IPS-18a (cell line): Measurements from ENCODE around the gene DDR1.
"Not testable (repeated sequence)": the region's sequence is repeated elsewhere in the genome, so short reads cannot be mapped to it uniquely, and the experiment has no call there.

ENCODE experiments used
- H3K27ac ChIP-seq: one replicate; pipeline ENCODE4 v1.5.1; 2013; ENCODE audit warnings: low read length
- H3K27me3 ChIP-seq: one replicate; pipeline ENCODE4 v1.6.1; 2013; ENCODE audit warnings: mild to moderate bottlenecking, low read length; ENCODE audit not compliant: control insufficient read depth, insufficient read depth
- H3K36me3 ChIP-seq: one replicate; pipeline ENCODE4 v1.6.1; 2013; ENCODE audit warnings: low read depth, low read length; ENCODE audit not compliant: control insufficient read depth
- H3K4me1 ChIP-seq: one replicate; pipeline ENCODE4 v1.6.1; 2013; ENCODE audit warnings: low read depth, low read length; ENCODE audit not compliant: control insufficient read depth
- H3K4me3 ChIP-seq: one replicate; pipeline ENCODE4 v1.5.1; 2013; ENCODE audit warnings: low read length
- H3K9ac ChIP-seq: one replicate; pipeline ENCODE4 v1.6.1; 2013; ENCODE audit warnings: mild to moderate bottlenecking, low read length, moderate library complexity
- H3K9me3 ChIP-seq: one replicate; pipeline ENCODE4 v1.6.1; 2013; ENCODE audit warnings: low read depth, low read length; ENCODE audit not compliant: control insufficient read depth

The DDR1 gene

GRCh38 chr6:30855429-30856075, 28.8 kb upstream of the DDR1 start:
- Histone ChIP-seq H3K27ac (no peak overlapping the region), H3K36me3 (no peaks in the 10 kb centered on the region), H3K4me3 (no peak overlapping the region), H3K4me1 (peaks cover 7% of the 10 kb centered on the region), H3K27me3 (no peaks in the 10 kb centered on the region), H3K9me3 (peaks cover 15% of the 10 kb centered on the region), H3K9ac (no peak overlapping the region)

GRCh38 chr6:30857112-30857511, 27.2 kb upstream of the DDR1 start:
- peaks cover 8% of the 10 kb centered on the region for H3K9me3 ChIP-seq
- no peak overlapping the region for H3K4me3 ChIP-seq
- H3K27ac ChIP-seq, result no peak overlapping the region

GRCh38 chr6:30857549-30857948, 26.8 kb upstream of the DDR1 start:
- Histone ChIP-seq H3K4me3 (no peak overlapping the region), H3K27me3 (no peaks in the 10 kb centered on the region), H3K4me1 (peaks cover 7% of the 10 kb centered on the region), H3K9me3 (peaks cover 4% of the 10 kb centered on the region), H3K27ac (no peak overlapping the region), H3K36me3 (no peaks in the 10 kb centered on the region), H3K9ac (no peak overlapping the region)

More at GRCh38 chr6:30857112-30857511, 27.2 kb upstream of the DDR1 start:
- no peaks in the 10 kb centered on the region for H3K36me3 ChIP-seq
- H3K9ac ChIP-seq, result no peak overlapping the region
- H3K27me3 ChIP-seq, result no peaks in the 10 kb centered on the region
- H3K4me1 ChIP-seq, result peaks cover 7% of the 10 kb centered on the region

- not testable (repeated sequence) for H3K27me3 ChIP-seq, H3K9me3 ChIP-seq, H3K4me1 ChIP-seq, H3K4me3 ChIP-seq, H3K9ac ChIP-seq, H3K27ac ChIP-seq, H3K36me3 ChIP-seq
Observed at GRCh38 chr6:30859726-30860125, 24.6 kb upstream of the DDR1 start.

GRCh38 chr6:30861257-30862048, 22.9 kb upstream of the DDR1 start:
- Histone ChIP-seq H3K4me1 (no peaks in the 10 kb centered on the region), H3K36me3 (no peaks in the 10 kb centered on the region), H3K27ac (no peak overlapping the region), H3K4me3 (no peak overlapping the region), H3K9me3 (peaks cover 4% of the 10 kb centered on the region), H3K27me3 (no peaks in the 10 kb centered on the region), H3K9ac (no peak overlapping the region)

GRCh38 chr6:30862156-30862875, 22.0 kb upstream of the DDR1 start:
- Histone ChIP-seq H3K4me3 (no peak overlapping the region), H3K4me1 (no peaks in the 10 kb centered on the region), H3K27ac (no peak overlapping the region), H3K36me3 (no peaks in the 10 kb centered on the region), H3K9me3 (peaks cover 4% of the 10 kb centered on the region), H3K9ac (no peak overlapping the region), H3K27me3 (no peaks in the 10 kb centered on the region)

- H3K9me3 ChIP-seq, result peaks cover 4% of the 10 kb centered on the region
- no peaks in the 10 kb centered on the region for H3K4me1 ChIP-seq
- no peaks in the 10 kb centered on the region for H3K36me3 ChIP-seq
- no peaks in the 10 kb centered on the region for H3K27me3 ChIP-seq
- no peak overlapping the region for H3K9ac ChIP-seq
- H3K4me3 ChIP-seq, result no peak overlapping the region
- H3K27ac ChIP-seq, result no peak overlapping the region
Observed at GRCh38 chr6:30864325-30864724, 20.0 kb upstream of the DDR1 start.

GRCh38 chr6:30869241-30869749, 15.0 kb upstream of the DDR1 start:
- H3K9me3 ChIP-seq, result peaks cover 21% of the 10 kb centered on the region
- H3K27ac ChIP-seq, H3K36me3 ChIP-seq, H3K4me3 ChIP-seq, H3K9ac ChIP-seq, H3K4me1 ChIP-seq, H3K27me3 ChIP-seq: not testable (repeated sequence)

GRCh38 chr6:30870546-30870945, 13.8 kb upstream of the DDR1 start:
- Histone ChIP-seq H3K4me1 (no peaks in the 10 kb centered on the region), H3K9ac (no peak overlapping the region), H3K27ac (no peak overlapping the region), H3K4me3 (no peak overlapping the region), H3K9me3 (peaks cover 21% of the 10 kb centered on the region), H3K36me3 (no peaks in the 10 kb centered on the region), H3K27me3 (no peaks in the 10 kb centered on the region)

- Histone ChIP-seq H3K27me3 (no peaks in the 10 kb centered on the region), H3K9me3 (peaks cover 21% of the 10 kb centered on the region), H3K4me1 (no peaks in the 10 kb centered on the region), H3K9ac (no peak overlapping the region), H3K36me3 (no peaks in the 10 kb centered on the region), H3K27ac (no peak overlapping the region), H3K4me3 (no peak overlapping the region)
Observed at GRCh38 chr6:30871592-30872183, 12.6 kb upstream of the DDR1 start.

GRCh38 chr6:30873137-30873640, 11.1 kb upstream of the DDR1 start:
- peaks cover 11% of the 10 kb centered on the region for H3K4me1 ChIP-seq
- H3K27ac ChIP-seq, result no peak overlapping the region
- H3K9ac ChIP-seq, result no peak overlapping the region
- no peak overlapping the region for H3K4me3 ChIP-seq
- H3K36me3 ChIP-seq, result no peaks in the 10 kb centered on the region
- peaks cover 21% of the 10 kb centered on the region for H3K9me3 ChIP-seq
- no peaks in the 10 kb centered on the region for H3K27me3 ChIP-seq
